ENCODE measurements around the gene MGRN1. TPM values are rescaled to one million over a fixed set of nuclear protein-coding genes. Genes with fewer than 3 reads are reported as not detected.

The MGRN1 gene
- polyA plus RNA-seq, 3 donors, result 3.7 to 48.2 (median 4.7) TPM

GRCh38 chr16:4667203-4667963, 42.8 kb downstream of the MGRN1 start:
- H3K9me3 Mint-ChIP-seq, result no peaks in the 10 kb centered on the region
- intact Hi-C loops (cut with micrococcal nuclease), result no loop called here
- peaks cover 16% of the 10 kb centered on the region for H3K79me2 ChIP-seq (ENCODE audit: insufficient read depth, low read length)
- no peak overlapping the region for H3K27ac ChIP-seq (ENCODE audit: low read depth in 1 of 2, low read length in 2 of 2)
- no peak overlapping the region for H3K4me2 ChIP-seq (replicated peaks; ENCODE audit: extremely low read depth, low read length, poor library complexity, severe bottlenecking)
- 93% methylated on average over 19 of the region's 20 CpGs for WGBS (ENCODE audit: insufficient coverage)
- H2AFZ ChIP-seq (ENCODE audit: insufficient read depth, low read depth, low read length, poor library complexity, severe bottlenecking), result no peak overlapping the region
- H3K27ac Mint-ChIP-seq, result peak overlapping the region in 3 of 7 donors; percentile 1 to 60 (median 28)
- peaks cover 39 to 40% of the 10 kb centered on the region in 2 donors for H3K4me1 ChIP-seq (ENCODE audit: control insufficient read depth in 1 of 2, insufficient read depth in 2 of 2, low read length in 2 of 2)
- H3K27me3 Mint-ChIP-seq (ENCODE audit: low read depth in 3 of 3), result no peaks in the 10 kb centered on the region
- H3K4me3 ChIP-seq (replicated peaks in 1 of 3; ENCODE audit: low read depth in 2 of 3, low read length in 3 of 3), result no peak overlapping the region
- peaks cover 25 to 27% of the 10 kb centered on the region in 2 donors for H3K36me3 Mint-ChIP-seq
- no peak overlapping the region for H3K9ac ChIP-seq (ENCODE audit: insufficient read depth, low read length, poor library complexity, severe bottlenecking)
- no peak for DNase-seq
- TF ChIP-seq, protein P1, sequence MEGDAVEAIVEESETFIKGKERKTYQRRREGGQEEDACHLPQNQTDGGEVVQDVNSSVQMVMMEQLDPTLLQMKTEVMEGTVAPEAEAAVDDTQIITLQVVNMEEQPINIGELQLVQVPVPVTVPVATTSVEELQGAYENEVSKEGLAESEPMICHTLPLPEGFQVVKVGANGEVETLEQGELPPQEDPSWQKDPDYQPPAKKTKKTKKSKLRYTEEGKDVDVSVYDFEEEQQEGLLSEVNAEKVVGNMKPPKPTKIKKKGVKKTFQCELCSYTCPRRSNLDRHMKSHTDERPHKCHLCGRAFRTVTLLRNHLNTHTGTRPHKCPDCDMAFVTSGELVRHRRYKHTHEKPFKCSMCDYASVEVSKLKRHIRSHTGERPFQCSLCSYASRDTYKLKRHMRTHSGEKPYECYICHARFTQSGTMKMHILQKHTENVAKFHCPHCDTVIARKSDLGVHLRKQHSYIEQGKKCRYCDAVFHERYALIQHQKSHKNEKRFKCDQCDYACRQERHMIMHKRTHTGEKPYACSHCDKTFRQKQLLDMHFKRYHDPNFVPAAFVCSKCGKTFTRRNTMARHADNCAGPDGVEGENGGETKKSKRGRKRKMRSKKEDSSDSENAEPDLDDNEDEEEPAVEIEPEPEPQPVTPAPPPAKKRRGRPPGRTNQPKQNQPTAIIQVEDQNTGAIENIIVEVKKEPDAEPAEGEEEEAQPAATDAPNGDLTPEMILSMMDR (IDR thresholded peaks at IDR 0.05), result no peak
- H3K9me3 ChIP-seq (replicated peaks in 1 of 2; ENCODE audit: control insufficient read depth in 1 of 2, insufficient read depth in 1 of 2, low read length in 2 of 2), result no peaks in the 10 kb centered on the region
- peaks cover 58 to 62% of the 10 kb centered on the region in 2 donors for H3K36me3 ChIP-seq (replicated peaks in 1 of 2; ENCODE audit: control insufficient read depth in 1 of 2, insufficient read depth in 2 of 2, low read length in 2 of 2)
- no peak overlapping the region for H3K4me3 Mint-ChIP-seq
- peaks cover 38% of the 10 kb centered on the region for H3K4me1 Mint-ChIP-seq
- no peaks in the 10 kb centered on the region for H3K27me3 ChIP-seq (ENCODE audit: control insufficient read depth in 2 of 2, insufficient read depth in 2 of 2, low read length in 2 of 2)
- H4K20me1 ChIP-seq (ENCODE audit: insufficient read depth, low read length), result peaks cover 8% of the 10 kb centered on the region

DNA sequence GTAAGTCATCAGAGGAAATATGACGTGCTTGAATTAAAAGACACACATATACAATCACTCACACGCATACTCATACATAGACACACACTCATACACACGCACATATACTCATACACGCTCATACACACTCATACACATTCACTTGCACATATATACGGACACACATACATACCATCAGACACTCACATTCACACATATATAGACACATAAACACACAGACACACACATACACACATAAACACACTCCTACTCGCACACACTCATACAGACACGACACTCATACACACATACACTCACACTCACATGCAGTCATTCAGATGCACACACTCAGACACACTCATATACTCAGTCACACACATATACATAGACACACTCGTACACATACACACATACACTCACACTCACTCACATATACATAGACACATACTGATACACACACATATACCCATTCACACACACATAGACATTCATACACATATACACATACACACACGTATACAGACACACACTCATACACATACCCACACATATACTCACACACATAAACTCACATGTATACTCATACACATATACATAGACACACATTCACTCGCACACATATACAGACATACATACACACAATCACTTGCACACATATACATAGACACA, 43.8 kb downstream of the MGRN1 start:
- Mint-ChIP-seq H3K27ac (no peak overlapping the region), H3K27me3 (ENCODE audit: low read depth in 3 of 3) (no peaks in the 10 kb centered on the region), H3K4me3 (no peak overlapping the region), H3K9me3 (no peaks in the 10 kb centered on the region), H3K4me1 (peaks cover 28% of the 10 kb centered on the region), H3K36me3 (peaks cover 28 to 35% of the 10 kb centered on the region in 2 donors)
- Histone ChIP-seq H3K4me3 (replicated peaks in 1 of 3; ENCODE audit: low read depth in 2 of 3, low read length in 3 of 3) (no peak overlapping the region), H3K27ac (ENCODE audit: low read depth in 1 of 2, low read length in 2 of 2) (no peak overlapping the region), H3K79me2 (ENCODE audit: insufficient read depth, low read length) (peaks cover 12% of the 10 kb centered on the region), H3K4me1 (ENCODE audit: control insufficient read depth in 1 of 2, insufficient read depth in 2 of 2, low read length in 2 of 2) (peaks cover 28 to 29% of the 10 kb centered on the region in 2 donors), H2AFZ (ENCODE audit: insufficient read depth, low read depth, low read length, poor library complexity, severe bottlenecking) (no peak overlapping the region), H3K9me3 (replicated peaks in 1 of 2; ENCODE audit: control insufficient read depth in 1 of 2, insufficient read depth in 1 of 2, low read length in 2 of 2) (no peaks in the 10 kb centered on the region), H3K27me3 (ENCODE audit: control insufficient read depth in 2 of 2, insufficient read depth in 2 of 2, low read length in 2 of 2) (no peaks in the 10 kb centered on the region), H3K9ac (ENCODE audit: insufficient read depth, low read length, poor library complexity, severe bottlenecking) (no peak overlapping the region), H3K4me2 (replicated peaks; ENCODE audit: extremely low read depth, low read length, poor library complexity, severe bottlenecking) (no peak overlapping the region), H3K36me3 (replicated peaks in 1 of 2; ENCODE audit: control insufficient read depth in 1 of 2, insufficient read depth in 2 of 2, low read length in 2 of 2) (peaks cover 65 to 73% of the 10 kb centered on the region in 2 donors), H4K20me1 (ENCODE audit: insufficient read depth, low read length) (peaks cover 8% of the 10 kb centered on the region)
- TF ChIP-seq, protein P1 (IDR thresholded peaks at IDR 0.05), result no peak
- DNase-seq, result no peak
- intact Hi-C loops (cut with micrococcal nuclease), result no loop called here
- WGBS (ENCODE audit: insufficient coverage), result 98% methylated on average over 9 of the region's 10 CpGs

All from CD14-positive monocyte (primary cell).